AML-193 (cell line): ENCODE results near the gene TTLL10.
"Not testable (repeated sequence)": the region's sequence is repeated elsewhere in the genome, so short reads cannot be mapped to it uniquely, and the experiment has no call there.

ENCODE experiments used
- DNase-seq, 2 experiments: peaks; one replicate each; lab custom pipeline; 2025; lab: John Stamatoyannopoulos, UW

TTLL10 gene

GRCh38 chr1:1191734-1192133 lies 18.1 kb downstream of the TTLL10 start:
- no peak for DNase-seq

GRCh38 chr1:1194723-1195122 lies 21.0 kb downstream of the TTLL10 start:
- DNase-seq: no peak

- DNase-seq: not testable (repeated sequence)
Measured at GRCh38 chr1:1195726-1196125, 22.0 kb downstream of the TTLL10 start.

GRCh38 chr1:1196431-1197187 lies 22.9 kb downstream of the TTLL10 start:
- DNase-seq: no peak

DNA sequence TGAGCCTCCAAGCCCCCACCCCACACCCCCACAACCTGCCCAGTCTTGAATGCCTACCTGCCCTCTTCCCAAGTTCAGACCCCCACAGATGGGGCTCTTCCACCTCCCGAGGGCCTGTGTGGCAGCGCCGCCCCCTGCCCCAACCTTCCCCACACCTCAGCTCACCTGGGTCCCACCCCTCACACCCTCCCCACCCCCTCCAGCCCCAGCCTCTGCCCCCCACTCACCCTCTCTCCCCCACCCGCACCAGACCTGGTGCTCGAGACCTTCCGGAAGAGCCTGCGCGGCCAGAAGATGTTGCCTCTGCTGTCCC lies 23.5 kb downstream of the TTLL10 start:
- no peak for DNase-seq

- DNase-seq: no peak
Measured at GRCh38 chr1:1197551-1198422, 24.1 kb downstream of the TTLL10 start.

- DNase-seq: no peak
Measured at GRCh38 chr1:1198423-1199140, 24.9 kb downstream of the TTLL10 start.

DNA sequence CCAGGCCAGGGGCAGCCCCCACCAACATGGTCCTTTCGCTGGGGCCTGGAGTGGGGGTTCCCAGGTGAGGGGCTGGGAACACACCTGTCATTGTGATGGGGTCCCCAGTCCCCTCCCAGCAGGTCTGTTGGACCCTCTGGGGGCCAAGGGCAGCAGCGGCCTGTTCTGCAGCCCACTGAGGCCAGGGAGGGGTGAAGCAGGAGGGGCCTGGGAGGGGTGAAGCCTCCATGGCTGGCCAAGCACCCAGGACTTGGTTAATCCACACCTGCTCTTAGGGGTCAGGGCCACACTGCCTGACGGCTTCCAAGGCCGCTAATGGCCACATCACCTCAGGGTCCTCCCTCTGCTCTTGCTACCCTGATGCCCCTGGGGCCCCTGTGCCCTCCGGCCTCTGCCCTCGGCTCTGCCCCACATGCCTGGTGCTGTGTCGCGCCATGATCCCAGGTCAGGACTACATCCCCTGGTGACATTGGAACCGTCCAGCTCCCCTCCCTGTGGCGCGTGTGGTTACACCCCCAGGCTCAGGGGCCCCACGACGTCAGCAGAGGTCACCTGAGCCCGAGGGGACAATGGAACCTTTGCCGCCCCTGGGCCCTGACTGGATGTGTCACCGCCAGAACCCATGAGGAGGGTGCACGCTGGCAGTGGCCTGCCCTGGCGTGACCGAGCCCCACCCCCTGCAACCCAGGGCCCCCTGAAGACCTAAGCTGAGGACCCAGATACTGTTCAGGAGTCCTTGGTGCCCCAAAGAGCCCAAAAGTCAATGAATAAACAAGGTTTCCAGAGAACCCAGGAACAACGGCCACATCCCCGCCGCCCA lies 25.7 kb downstream of the TTLL10 start:
- no peak for DNase-seq

DNA sequence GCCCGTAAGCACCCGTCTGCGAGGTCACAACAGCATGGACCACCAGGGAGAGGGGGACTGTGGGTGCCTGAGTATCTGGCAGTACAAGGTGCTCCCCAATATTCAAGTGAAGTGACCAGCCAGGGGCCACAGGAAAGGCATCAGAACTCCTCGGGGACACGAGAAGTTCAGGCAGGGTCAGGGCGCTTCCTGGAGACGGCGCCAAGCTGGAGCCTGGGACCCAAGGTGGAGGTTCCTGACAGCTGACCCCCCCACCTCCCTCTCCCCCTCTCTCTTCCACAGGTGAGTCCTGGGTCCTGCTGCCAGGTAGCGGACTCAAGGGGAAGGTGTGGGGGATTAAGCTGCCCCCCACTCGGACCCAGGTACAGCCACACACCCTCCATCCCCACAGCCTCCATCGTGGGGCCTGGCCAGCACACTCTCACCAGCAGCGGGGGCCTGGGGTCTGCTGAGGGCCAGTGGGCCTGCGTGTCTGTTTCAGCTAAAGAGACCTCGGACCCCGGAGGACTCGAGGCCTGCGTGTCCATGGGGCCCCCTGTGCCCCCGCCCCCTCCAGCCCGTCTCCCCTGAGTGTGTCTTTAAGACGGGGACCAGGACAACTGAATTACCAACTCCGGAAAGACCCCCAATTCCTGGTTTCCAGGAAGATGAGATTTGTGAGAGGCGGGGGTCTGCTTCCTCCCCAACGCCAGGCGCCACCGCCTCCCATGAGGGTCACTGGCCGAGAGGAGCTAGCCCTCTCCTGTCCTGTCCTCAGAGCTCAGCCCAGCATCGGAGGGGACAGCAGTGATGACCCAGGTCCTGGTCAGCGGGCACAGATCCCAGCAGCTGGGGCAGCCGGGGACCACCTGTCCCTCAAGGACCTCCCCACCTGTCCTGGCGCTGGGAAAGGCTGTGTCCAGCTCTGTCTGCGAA lies 26.5 kb downstream of the TTLL10 start:
- DNase-seq: no peak

DNA sequence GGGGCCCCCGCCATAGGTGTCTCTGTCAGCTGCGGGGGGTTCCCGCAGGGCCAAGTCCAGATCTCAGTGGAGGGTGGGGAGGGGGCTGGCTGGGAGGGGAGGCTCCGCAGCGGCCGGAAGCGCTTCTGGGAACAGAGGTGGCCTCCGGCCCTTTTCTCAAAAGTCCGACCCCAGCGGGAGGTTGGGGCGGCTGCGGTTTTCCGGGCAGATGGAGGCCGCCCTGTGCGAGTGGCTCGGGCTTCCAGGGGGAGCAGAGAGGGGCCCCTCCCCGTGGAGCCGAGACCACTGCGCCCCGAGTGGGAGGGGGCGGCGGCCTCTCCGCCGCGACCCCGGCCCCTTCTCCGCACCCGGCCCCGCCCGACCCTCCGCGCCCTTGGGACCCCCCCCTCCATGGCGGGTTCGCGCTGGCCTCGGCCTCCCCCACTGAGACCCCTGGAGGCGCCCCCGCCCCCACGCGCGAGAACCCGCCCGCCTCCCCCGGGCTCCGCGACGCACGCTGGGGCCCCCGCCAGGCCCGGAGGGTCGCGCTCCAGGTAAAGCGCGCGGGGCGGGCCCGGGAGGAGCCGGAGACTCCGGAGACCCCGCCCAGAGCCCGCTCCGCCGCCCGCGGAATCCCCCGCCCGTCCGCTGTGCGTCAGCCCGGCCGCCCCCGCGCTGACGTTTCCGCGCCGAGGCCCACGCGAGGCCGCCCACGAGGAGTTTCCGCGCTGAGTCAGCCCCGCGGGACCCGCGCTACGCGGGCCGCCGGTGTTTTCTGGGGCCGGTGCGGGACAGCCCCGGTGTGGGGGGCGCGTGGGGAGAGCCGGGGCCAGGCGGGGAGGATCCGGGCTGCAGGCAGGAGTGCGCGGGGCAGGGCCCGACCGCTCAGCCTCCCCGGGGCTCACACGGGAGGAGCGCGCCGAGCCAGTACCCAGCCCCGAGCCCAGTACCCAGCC lies 27.5 kb downstream of the TTLL10 start:
- DNase-seq: no peak

GRCh38 chr1:1202831-1203560 lies 29.3 kb downstream of the TTLL10 start:
- DNase-seq: no peak

DNA sequence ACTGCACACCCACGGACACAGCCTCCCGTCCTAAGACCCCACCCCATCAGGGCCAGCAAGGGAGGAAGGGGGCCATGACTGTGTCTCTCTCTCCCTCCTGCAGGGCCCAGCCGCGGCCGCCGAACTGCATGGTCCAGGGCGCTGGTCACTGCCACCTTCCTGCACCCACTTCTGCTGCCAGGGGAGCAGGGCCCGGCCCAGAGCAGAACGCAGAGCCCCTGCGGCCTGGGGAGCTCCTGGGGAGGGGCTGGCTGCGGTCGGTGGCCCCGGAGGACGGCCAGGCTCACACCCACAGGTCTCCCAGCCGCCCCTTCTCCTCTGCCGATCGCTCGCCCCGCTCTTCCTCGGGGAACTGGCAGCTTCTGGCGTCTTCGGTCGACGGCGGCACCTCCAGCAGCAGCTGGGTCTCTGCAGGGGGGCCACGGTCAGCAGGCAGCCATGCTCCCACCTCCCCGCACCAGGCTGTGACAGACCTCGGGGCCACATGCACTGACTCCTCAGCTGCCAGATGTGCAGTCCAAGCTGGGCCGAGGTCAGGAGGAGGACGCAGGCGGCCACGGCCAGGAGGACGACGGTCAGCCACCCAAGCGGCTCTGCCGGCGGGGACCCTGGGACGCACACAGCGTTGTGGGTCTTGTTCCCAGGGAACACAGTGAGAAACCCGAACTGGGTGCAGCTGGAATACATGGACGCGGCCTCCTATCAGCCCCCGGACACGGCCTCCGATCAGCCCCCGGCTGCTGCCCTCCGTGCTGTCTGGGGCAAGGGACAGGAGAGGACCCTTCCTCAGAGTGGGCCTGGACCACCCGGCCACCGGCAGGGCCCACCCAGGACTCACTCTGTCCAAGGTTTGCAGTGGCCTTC lies 30.1 kb downstream of the TTLL10 start:
- no peak for DNase-seq

GRCh38 chr1:1204425-1204920 lies 30.8 kb downstream of the TTLL10 start:
- no peak for DNase-seq

DNA sequence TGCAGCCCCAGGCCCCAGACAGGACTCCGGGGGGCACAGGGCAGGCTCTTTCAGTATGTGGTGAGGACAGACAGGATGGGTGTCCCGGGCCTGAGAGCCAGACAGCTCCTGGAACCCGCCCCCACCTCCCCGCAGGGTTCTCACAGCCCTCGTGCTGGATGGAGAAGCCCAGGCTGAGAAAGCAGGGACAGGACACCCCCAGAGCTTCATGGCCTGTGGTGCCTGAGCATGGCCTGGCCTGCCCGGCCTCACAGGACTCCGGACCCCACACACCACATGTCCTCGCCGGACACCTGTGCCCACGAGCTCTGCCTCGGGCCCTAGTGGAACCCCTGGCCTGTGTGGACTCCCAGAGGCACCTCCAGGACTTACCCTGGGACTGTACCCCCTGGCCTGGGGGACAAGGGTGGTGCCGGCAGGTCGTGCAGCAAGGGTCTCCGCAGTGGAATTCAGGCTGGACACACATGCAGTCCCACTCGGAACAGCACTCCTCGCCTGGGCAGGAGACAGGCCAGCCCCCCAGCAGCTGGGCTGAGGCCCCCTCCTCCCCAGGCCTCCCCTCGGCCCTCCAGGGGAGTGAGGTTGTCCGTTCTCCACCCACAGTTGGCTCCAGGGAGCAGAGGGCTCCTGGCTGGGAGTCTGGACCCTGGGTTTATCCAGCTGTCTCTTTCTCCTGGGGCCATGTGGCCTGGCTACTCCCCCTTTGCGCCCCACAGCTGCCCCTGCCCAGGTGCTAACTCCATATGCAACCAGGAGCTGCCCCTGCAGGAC lies 31.5 kb downstream of the TTLL10 start:
- no peak for DNase-seq

- DNase-seq: peak in 1 of 2 experiments; percentile 6
Measured at GRCh38 chr1:1205769-1206375, 32.2 kb downstream of the TTLL10 start.

- no peak for DNase-seq
Measured at GRCh38 chr1:1206376-1206965, 32.8 kb downstream of the TTLL10 start, which contains the start of gene TNFRSF18. TNFRSF18 (minus strand) TSS chr1:1206592; CDS start chr1:1206571, 21 bp downstream.
